IPS DF 6.9 (cell line): Measurements from ENCODE around the gene KMT2D.

Source experiments
- DNase-seq: peaks from one replicate; pipeline ENCODE4 v3.0.0-alpha.2; 2013; ENCODE audit warnings: low read depth, low spot score
- H3K27ac ChIP-seq: one replicate; pipeline ENCODE4 v1.5.1; 2013; ENCODE audit warnings: low read length, control low read depth
- H3K27me3 ChIP-seq: 2 replicates; pipeline ENCODE4 v1.6.1; 2013; ENCODE audit warnings: mild to moderate bottlenecking, low read length; ENCODE audit not compliant: control insufficient read depth, insufficient read depth
- H3K36me3 ChIP-seq: 2 replicates; pipeline ENCODE4 v1.6.1; 2013; ENCODE audit warnings: low read length; ENCODE audit not compliant: control insufficient read depth, insufficient read depth
- H3K4me1 ChIP-seq: 2 replicates; pipeline ENCODE4 v1.6.1; 2013; ENCODE audit warnings: low read length; ENCODE audit not compliant: control insufficient read depth, insufficient read depth
- H3K4me3 ChIP-seq: 2 replicates; pipeline ENCODE4 v1.5.1; 2013; ENCODE audit warnings: mild to moderate bottlenecking, low read length
- H3K9me3 ChIP-seq: 2 replicates; pipeline ENCODE4 v1.6.1; 2013; ENCODE audit warnings: low read length, inconsistent platforms; ENCODE audit not compliant: control insufficient read depth, insufficient read depth
- WGBS: extraction: QIAGEN DNeasy Blood & Tissue Kit; methylation state at CpG from one replicate; pipeline ENCODE4 v1.1.7; 2013; ENCODE audit warnings: mixed read lengths, missing lambda C conversion rate; ENCODE audit not compliant: insufficient read length, insufficient coverage; 5-methylcytosine and 5-hydroxymethylcytosine counted together

KMT2D gene

GRCh38 chr12:49015196-49015595 is 45.4 kb downstream of the KMT2D start:
- Histone ChIP-seq H3K36me3 (no peaks in the 10 kb centered on the region), H3K9me3 (no peaks in the 10 kb centered on the region), H3K4me3 (no peak overlapping the region), H3K27ac (no peak overlapping the region), H3K27me3 (no peaks in the 10 kb centered on the region), H3K4me1 (no peaks in the 10 kb centered on the region)
- WGBS, result no CpG with 5 or more reads among the region's 1 CpG
- no peak for DNase-seq

- WGBS, result no CpG with 5 or more reads among the region's 1 CpG
Observed at GRCh38 chr12:49014547-49014946, 46.0 kb downstream of the KMT2D start.

DNA sequence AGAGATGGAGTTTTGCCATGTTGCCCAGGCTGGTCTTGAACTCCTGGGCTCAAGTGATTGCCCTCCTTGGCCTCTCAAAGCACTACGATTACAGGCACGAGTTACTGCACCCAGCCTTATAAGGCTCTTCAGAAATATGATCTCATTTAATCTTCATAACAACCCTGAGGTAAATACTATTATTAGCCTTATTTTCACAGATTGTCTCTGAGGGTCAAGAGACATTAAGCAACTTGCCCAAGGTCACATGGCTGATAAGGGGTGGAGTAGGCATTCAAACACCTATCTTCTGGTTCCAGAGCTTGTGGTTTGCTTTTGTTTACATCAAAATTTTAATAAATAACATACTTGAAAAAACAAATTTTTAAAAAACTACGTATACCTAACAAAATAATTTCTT is 47.2 kb downstream of the KMT2D start:
- Histone ChIP-seq H3K27me3 (no peaks in the 10 kb centered on the region), H3K4me1 (no peaks in the 10 kb centered on the region), H3K36me3 (no peaks in the 10 kb centered on the region), H3K27ac (no peak overlapping the region), H3K4me3 (no peak overlapping the region), H3K9me3 (no peaks in the 10 kb centered on the region)
- DNase-seq, result no peak
- 100% methylated on average over 1 of the region's 3 CpGs for WGBS

More at GRCh38 chr12:49014547-49014946, 46.0 kb downstream of the KMT2D start:
- Histone ChIP-seq H3K4me1 (no peaks in the 10 kb centered on the region), H3K27me3 (no peaks in the 10 kb centered on the region), H3K4me3 (no peak overlapping the region), H3K27ac (no peak overlapping the region), H3K9me3 (no peaks in the 10 kb centered on the region), H3K36me3 (no peaks in the 10 kb centered on the region)
- no peak for DNase-seq

DNA sequence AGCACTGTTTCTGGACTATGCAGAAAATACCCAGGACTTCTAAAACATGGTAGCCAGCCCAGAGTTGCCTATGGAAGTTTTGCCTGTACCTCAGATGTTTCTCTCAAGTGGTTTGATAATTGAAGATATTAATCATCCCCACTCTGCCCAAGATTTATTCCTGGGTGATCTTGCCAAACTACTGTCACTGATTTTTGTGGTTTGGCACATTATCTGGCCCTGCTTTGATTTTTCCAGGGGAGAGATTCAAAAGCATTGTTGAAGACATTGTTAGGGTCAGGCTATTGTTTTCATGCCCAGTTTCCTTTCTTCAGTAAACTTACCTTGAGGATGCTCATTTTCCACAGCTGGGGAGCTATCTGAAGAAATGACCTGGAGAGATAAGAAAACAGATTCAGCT is 47.9 kb downstream of the KMT2D start:
- no peak for DNase-seq
- H3K27me3 ChIP-seq, result no peaks in the 10 kb centered on the region
- H3K9me3 ChIP-seq, result no peaks in the 10 kb centered on the region
- no peak overlapping the region for H3K4me3 ChIP-seq
- H3K36me3 ChIP-seq, result no peaks in the 10 kb centered on the region
- H3K27ac ChIP-seq, result no peak overlapping the region
- H3K4me1 ChIP-seq, result no peaks in the 10 kb centered on the region
